Left lung (tissue), 10 donors: Measurements from ENCODE around the gene STIM2. TPM values are rescaled to one million over a fixed set of nuclear protein-coding genes. Genes with fewer than 3 reads are reported as not detected.
A peak's percentile ranks its signal among the peaks of the same experiment; 100 is the strongest.

ENCODE experiments used
- ATAC-seq: fragments of 200-7000 bp; cut with Tn5 transposase; one replicate; pipeline ENCODE4 v1.9.1; 2020; ENCODE audit warnings: moderate library complexity
- DNase-seq, 4 donors: peaks; one replicate each; pipeline ENCODE4 v3.0.0-alpha.2; 2013 to 2020
- H3K27ac ChIP-seq, 2 donors: fragments of 200-600 bp; sonication (generic) in 1 of 2; one replicate each; pipeline versions ENCODE4 v1.5.0 to v1.8.0; 2020 to 2021
- H3K27me3 ChIP-seq, 2 donors: fragments of 200-600 bp; sonication (generic) in 1 of 2; one replicate each; pipeline versions ENCODE4 v1.5.0 to v1.8.0; 2020 to 2021
- H3K36me3 ChIP-seq, 2 donors: fragments of 200-600 bp; sonication (generic) in 1 of 2; one replicate each; pipeline versions ENCODE4 v1.5.0 to v1.8.0; 2020 to 2021
- H3K4me1 ChIP-seq, 2 donors: fragments of 200-600 bp; one replicate each; pipeline ENCODE4 v1.8.0; 2021
- H3K4me3 ChIP-seq, 2 donors: fragments of 200-600 bp; sonication (generic) in 1 of 2; one replicate each; pipeline versions ENCODE4 v1.5.0 to v1.8.0; 2020 to 2021; ENCODE audit warnings: mild to moderate bottlenecking in 1 of 2
- H3K9me3 ChIP-seq, 2 donors: fragments of 200-600 bp; sonication (generic) in 1 of 2; one replicate each; pipeline versions ENCODE4 v1.5.0 to v1.8.0; 2020 to 2021
- intact Hi-C, 2 donors: fragments of 100-400 bp; cut with DNase I; formaldehyde crosslinking; loops; one replicate each; pipeline versions ENCODE4 v1.11.2 to v1.14.2; 2022
- polyA plus RNA-seq, 6 donors: library from polyadenylated mRNA; unstranded; fragments of 120-200 nt; gene quantifications; one replicate each; pipeline ENCODE4 v1.2.1, GENCODE V29; 2013; ENCODE audit not compliant: insufficient read length in 6 of 6
- total RNA-seq, 2 donors: library from RNA; stranded (reverse); fragmentation: NEBNext Ultra II Directional; extraction: Animal tissue kit (Norgen Biotek cat#: 25700); gene quantifications; one replicate each; pipeline ENCODE4 v1.2.1, GENCODE V29; 2021
- TF ChIP-seq, protein P1 (sequence below), 2 donors: fragments of 200-600 bp; sonication (generic) in 1 of 2; IDR thresholded peaks; one replicate each; pipeline versions ENCODE4 v1.5.0 to v1.8.0; 2021; ENCODE audit warnings: antibody characterized with exemption in 2 of 2
- donor health status: DM: no; HTN: yes; CAD: no.
- donor health status: DM: no; HTN: no; CAD: no.

Gene STIM2
- total and polyA plus RNA-seq, 8 donors, result 29.1 to 62.7 (median 53.2) TPM

DNA sequence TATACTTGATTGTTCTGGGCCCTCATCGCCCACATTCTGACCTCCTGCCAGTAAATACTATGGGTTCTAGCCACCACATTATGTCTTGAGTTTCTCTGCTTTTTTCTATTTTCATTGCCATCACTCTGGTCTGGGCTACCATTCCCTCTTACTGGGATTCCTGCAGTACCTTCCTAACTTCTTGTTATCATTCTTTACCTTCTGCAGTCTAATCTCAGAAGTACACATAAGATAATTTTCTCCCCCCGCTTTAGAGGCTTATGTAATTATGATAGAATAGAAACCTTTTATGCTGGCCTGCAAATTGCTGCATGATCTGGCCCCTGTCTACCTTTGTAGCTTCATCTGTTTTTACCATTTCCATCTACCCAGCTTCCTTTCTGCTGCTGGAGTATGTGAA, 19.2 kb downstream of the STIM2 start:
- no peak overlapping the region for H3K27ac ChIP-seq
- TF ChIP-seq, protein P1, sequence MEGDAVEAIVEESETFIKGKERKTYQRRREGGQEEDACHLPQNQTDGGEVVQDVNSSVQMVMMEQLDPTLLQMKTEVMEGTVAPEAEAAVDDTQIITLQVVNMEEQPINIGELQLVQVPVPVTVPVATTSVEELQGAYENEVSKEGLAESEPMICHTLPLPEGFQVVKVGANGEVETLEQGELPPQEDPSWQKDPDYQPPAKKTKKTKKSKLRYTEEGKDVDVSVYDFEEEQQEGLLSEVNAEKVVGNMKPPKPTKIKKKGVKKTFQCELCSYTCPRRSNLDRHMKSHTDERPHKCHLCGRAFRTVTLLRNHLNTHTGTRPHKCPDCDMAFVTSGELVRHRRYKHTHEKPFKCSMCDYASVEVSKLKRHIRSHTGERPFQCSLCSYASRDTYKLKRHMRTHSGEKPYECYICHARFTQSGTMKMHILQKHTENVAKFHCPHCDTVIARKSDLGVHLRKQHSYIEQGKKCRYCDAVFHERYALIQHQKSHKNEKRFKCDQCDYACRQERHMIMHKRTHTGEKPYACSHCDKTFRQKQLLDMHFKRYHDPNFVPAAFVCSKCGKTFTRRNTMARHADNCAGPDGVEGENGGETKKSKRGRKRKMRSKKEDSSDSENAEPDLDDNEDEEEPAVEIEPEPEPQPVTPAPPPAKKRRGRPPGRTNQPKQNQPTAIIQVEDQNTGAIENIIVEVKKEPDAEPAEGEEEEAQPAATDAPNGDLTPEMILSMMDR (IDR thresholded peaks at IDR 0.05), result no peak

DNA sequence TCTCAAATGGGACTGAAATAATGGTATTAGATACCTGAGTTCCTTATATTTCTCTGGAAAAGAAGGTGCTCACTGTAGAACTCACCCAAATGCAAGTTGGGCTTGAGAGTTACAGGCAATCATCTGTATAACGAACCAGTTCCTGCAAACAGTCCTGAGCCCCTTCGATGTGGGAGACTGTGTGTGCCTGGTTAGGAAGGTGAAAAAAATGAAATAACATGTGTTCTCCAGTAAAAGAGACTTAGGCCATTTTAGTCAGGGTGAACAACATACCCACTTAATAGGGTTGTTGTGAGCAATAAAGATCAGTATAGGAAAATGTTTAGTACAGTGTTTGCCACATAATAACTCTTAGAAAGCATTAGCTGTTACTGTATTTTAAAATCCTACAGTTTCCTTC, 23.4 kb downstream of the STIM2 start:
- Histone ChIP-seq H3K9me3 (no peaks in the 10 kb centered on the region), H3K27me3 (no peaks in the 10 kb centered on the region), H3K4me1 (peaks cover 0 to 37% of the 10 kb centered on the region in 2 donors), H3K36me3 (no peaks in the 10 kb centered on the region), H3K4me3 (no peak overlapping the region), H3K27ac (peak overlapping the region in 1 of 2 donors; percentile 65)
- intact Hi-C loops, result no loop called here
- DNase-seq, result no peak
- TF ChIP-seq, protein P1 (IDR thresholded peaks at IDR 0.05), result no peak
- ATAC-seq, result no peak

More for the DNA sequence above, 19.2 kb downstream of the STIM2 start:
- Histone ChIP-seq H3K36me3 (no peaks in the 10 kb centered on the region), H3K4me3 (no peak overlapping the region), H3K27me3 (no peaks in the 10 kb centered on the region), H3K9me3 (no peaks in the 10 kb centered on the region), H3K4me1 (peaks cover 0 to 14% of the 10 kb centered on the region in 2 donors)
- DNase-seq (no peak), ATAC-seq (peak; percentile 55)
- intact Hi-C loops, result no loop called here

DNA sequence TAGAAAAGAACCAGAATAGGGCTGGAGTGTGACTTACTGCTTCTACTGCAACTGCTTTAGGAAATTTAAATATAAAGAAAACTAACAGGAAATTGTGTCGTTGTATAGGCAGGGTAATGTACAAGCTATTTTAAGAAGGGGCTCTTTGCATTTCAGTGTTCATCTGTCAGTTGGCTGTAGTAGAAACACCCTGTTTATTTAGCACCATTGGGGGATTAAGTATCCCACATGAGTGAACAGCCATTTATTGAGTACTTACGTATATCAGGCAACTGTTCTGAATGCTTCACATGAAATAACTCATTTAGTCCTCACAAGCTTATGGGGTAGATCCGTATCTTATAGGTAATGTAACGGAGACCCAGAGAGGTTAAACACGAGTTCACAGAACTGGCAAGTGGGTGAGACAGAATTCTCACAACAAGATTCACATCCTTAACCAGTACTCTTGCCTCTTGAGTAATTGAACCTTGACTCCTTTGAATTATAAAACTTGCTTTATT, 23.9 kb downstream of the STIM2 start:
- Histone ChIP-seq H3K36me3 (no peaks in the 10 kb centered on the region), H3K27ac (peak overlapping the region in 1 of 2 donors; percentile 65), H3K9me3 (no peaks in the 10 kb centered on the region), H3K4me1 (peaks cover 0 to 32% of the 10 kb centered on the region in 2 donors), H3K27me3 (no peaks in the 10 kb centered on the region), H3K4me3 (no peak overlapping the region)
- TF ChIP-seq, protein P1 (IDR thresholded peaks at IDR 0.05), result no peak
- intact Hi-C loops, result no loop called here
- DNase-seq (no peak), ATAC-seq (no peak)

DNA sequence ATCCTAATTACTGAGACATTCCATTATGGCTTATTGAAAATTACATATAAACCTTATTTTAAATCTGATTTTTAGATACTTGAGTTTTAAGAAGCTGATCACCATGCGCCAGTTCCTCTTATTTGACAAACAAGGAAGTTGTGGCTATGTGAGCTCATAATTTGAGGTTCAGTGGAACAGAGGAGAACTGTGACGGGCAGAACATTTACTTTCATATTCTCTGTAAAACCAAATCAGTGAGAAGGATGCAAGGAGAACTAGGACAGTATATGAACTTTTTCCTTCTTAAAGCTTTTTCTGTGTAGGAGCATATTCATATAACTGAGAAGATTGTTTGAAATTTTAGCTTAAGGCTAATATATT, 25.3 kb downstream of the STIM2 start:
- DNase-seq, result no peak
- Histone ChIP-seq H3K27me3 (no peaks in the 10 kb centered on the region), H3K4me1 (peaks cover 0 to 32% of the 10 kb centered on the region in 2 donors), H3K4me3 (peak overlapping the region in 1 of 2 donors; percentile 8), H3K36me3 (no peaks in the 10 kb centered on the region), H3K27ac (peak overlapping the region; percentile 15 to 65), H3K9me3 (no peaks in the 10 kb centered on the region)
- peak; percentile 90 for ATAC-seq
- TF ChIP-seq, protein P1 (IDR thresholded peaks at IDR 0.05), result no peak
- intact Hi-C loops, result no loop called here

DNA sequence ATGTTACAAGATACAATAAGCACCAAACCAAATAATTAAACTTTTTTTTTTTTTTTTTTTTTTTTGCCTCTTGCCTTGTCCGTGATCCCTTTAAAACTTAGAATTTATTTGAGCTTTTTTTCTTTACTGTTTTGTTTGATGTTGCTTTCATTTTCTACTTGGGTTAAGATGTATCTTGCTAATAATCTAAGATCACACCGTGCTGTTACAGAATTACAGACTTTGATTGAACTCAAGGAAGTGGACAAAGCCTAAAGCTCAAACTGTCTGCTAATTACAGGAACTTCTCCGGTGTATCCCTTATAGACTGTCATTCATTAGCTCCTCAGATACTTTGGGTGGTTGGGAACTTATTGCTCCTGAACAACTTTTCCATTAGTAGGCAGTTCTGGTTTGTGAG, 26.5 kb downstream of the STIM2 start:
- no peaks in the 10 kb centered on the region for H3K9me3 ChIP-seq
- intact Hi-C loops, result no loop called here
- H3K27me3 ChIP-seq, result no peaks in the 10 kb centered on the region
- no peak for DNase-seq
- ATAC-seq, result no peak
- peak overlapping the region in 1 of 2 donors; percentile 65 for H3K27ac ChIP-seq
- H3K4me1 ChIP-seq, result peaks cover 0 to 32% of the 10 kb centered on the region in 2 donors
- no peaks in the 10 kb centered on the region for H3K36me3 ChIP-seq
- H3K4me3 ChIP-seq, result no peak overlapping the region
- TF ChIP-seq, protein P1 (IDR thresholded peaks at IDR 0.05), result no peak
